Stimulated activated CD8-positive, alpha-beta memory T cell treated with anti-CD3 and anti-CD28 coated beads, Interleukin-4, amount 100 ng/mL, for 1 hour (primary cell): ENCODE measurements around the gene GC.
"Not testable (repeated sequence)": the region's sequence is repeated elsewhere in the genome, so short reads cannot be mapped to it uniquely, and the experiment has no call there.

ENCODE experiments used
- DNase-seq, 2 donors: peaks; one replicate each; pipeline ENCODE4 v3.0.0-alpha.2; 2020; ENCODE audit warnings: low read depth in 2 of 2, low spot score in 1 of 2

The GC gene

DNA sequence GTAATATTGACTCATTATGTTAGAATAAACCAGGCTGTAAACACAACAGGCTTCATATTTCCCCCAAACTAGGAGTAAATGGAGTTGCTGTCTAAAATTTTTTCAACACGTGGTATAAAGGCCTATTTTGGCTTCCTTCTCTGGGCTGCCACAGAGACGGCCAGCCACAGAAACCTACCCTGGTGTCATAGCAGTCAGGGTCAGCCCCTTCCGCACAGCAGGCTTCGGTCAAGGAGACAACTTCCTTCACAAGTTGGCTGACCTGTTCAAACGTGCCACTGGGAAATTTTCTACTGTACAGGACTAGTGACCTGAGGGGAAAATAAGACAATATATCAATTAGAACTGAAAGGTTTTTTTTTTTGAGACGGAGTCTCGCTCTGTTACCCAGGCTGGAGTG, 15.8 kb downstream of the GC start:
- no peak for DNase-seq

GRCh38 chr4:71765821-71766383, 18.0 kb downstream of the GC start:
- DNase-seq = no peak

DNA sequence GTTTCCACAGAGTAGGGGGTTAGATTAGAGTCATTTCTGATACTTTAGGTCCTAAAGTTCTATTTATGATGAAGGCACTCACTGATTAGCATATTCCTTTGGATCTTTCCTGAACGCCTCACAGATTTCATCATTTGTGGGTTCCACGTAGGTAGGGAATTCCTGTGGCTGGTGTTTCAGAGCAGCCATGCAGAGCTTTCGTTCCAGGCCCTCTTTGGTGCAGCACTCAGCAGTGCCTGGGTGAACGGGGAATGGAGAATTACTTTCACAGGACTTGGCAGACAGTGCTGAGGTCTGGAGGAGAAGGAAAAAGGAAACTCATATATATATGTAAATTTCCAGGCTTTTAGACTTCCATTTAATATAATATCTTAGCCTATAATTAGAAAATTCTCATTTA, 18.5 kb downstream of the GC start:
- DNase-seq = no peak

DNA sequence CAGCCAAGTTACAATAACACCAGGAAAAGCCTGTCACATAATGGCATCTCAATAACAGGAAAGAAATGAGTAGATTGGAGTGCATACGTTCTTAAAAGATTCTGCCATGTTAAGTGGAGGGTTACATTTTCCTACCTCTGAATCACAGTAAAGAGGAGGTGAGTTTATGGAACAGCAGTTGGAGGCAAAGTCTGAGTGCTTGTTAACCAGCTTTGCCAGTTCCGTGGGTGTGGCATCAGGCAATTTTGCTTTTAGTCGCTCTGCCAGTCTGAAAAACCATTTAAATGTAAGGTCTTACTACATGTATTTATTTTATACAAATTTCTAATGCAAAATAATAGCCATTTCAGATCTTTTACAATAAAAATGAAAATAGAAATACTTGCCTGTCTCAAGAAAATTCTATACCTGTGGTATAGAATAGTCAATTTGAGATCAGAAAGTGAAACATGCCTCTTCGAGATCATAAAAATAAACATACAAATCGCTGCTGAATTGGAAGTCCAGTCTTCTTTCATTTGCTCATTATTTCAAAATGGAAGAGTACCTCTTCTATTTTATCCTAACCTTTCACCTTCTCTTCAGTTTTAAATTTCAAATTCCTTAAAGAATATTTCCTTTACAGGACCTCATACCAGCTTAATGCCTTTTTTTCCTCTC, 31.4 kb downstream of the GC start:
- DNase-seq = no peak

DNA sequence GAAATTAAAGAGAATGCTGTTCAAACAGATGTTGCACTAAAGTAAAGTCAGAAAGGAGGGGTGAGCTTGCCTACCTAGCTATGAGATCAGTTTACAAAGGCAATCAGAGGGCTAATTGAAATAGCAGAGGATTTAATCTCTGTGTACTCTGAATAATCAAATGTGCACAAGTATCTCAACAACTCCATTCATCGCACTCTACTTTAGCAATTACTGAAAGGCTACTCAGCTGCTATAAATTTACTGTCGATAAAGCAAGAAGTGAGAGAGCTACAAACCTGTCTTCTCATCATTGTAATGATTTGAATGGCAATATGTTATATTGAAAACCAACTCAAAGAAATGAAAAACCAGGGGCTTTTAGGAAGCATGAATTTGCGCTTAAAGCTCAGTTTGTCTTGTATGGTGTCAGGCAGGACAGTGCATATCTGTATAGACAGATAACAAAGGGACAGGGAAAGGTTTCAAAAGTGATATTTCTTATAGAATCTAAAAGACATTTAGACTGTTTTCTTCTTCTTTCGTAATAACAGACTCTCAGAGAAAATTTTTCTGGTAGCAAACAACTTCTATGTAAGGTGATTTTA, 34.8 kb downstream of the GC start:
- no peak for DNase-seq

DNA sequence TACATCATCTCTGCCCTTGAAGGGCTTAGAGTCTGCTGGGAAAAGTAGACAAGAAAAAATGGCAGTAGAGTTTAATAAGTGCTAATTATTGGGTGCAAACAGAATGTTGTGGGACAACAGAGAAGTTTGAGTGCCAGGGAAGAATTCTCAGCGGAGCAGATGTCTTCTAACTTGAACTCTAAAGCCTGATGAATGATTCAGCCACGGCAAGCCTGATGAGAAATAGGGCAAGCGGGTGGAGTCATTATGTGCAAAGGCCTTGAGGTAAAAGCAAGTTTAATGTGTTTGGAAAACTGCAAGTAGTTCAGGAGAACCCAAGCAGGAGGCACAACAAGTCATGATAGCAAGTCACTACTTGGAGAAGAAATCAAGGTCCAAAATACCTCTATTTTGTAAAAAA, 37.5 kb downstream of the GC start:
- no peak for DNase-seq

GRCh38 chr4:71738782-71739181, 45.1 kb downstream of the GC start:
- not testable (repeated sequence) for DNase-seq

DNA sequence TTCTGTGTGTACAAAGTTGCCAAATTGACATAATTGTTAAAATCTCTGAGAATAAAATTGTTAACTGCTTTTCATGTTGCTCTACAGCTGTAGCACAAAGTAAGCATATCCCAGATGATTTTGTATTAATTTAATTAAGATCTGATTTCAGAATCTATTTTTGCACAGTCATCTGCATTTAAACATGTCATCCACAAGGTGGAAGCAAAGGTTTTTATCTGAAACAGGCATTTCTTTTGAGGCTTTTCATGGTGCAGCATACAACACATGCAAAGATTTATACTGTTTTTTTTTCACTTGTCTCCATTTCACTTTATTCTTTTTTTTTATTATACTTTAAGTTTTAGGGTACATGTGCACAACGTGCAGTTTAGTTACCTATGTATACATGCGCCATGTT, 51.2 kb downstream of the GC start:
- DNase-seq = no peak

GRCh38 chr4:71732066-71732465, 51.8 kb downstream of the GC start:
- no peak for DNase-seq

- DNase-seq = no peak
Observed at GRCh38 chr4:71729856-71730255, 54.0 kb downstream of the GC start.

DNA sequence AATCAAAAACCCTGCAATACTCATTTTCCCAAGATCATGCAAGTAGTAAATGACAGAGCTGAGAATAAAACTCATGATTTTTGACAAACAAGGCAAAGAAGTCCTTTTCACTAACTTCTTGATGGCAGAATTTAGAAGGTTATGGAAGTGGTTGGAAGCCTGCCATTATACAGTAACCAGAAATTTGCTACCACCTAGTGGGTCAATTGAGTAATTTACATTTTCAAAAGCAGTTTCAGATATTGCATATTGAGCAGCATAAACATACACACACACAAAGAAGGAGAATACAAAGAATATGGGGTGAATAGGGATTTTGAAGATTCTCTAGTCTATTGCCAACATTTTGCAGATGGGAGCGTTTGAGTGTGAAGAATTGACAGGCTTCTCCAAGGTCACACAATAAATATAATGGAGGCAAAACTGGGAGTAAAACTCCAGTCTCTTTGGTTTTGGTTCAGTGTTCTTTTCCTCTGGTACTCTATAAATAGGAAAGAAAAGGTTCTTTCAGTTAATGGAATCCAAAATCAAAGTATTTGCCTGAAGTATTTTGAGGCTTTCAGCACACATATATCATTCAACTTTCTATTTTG, 70.2 kb downstream of the GC start:
- no peak for DNase-seq

GRCh38 chr4:71711985-71712348, 71.9 kb downstream of the GC start:
- no peak for DNase-seq

DNA sequence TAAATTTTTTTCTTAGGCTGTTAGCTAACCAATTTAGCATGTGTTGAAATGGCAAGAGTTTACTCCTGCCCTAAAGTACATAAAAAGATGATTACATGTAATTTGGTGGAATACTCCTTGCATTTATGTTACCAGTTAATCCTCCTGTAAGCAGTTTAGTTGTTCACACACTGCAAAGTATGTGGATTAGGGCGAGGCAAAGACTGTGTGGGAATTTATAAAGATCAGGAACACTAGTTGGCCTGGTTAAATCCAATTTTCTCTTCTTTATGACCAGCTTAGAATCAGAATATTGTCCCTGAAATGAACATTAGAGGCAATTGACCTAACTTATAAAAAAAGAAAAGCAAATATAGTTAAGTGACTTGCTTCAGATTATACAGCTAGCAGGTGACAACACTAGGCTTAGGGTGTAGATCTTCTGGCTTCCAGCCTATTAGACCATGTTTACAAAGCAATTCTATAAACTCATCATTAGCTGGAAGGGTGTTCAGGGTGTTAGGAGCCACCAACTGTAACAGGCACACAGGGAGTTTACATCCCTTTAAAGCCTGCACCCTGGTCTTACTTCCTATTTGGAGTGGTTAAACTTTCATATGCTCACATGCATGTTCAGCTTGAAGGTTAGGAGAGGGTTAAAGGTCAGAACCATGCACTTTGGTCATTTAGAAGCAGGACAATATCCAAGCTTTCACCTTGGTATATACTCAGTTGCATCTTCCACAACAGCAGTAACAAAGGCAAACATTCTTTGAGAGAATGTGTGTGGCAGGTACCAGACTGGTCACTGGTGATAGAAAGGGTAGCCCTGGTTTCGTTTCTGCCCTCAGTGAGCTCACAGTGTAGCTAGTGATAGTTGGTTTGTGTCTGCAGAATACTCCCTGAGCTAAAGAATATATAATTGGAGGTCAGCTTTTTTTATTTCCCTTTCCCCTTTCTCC, 72.6 kb downstream of the GC start:
- DNase-seq = no peak

DNA sequence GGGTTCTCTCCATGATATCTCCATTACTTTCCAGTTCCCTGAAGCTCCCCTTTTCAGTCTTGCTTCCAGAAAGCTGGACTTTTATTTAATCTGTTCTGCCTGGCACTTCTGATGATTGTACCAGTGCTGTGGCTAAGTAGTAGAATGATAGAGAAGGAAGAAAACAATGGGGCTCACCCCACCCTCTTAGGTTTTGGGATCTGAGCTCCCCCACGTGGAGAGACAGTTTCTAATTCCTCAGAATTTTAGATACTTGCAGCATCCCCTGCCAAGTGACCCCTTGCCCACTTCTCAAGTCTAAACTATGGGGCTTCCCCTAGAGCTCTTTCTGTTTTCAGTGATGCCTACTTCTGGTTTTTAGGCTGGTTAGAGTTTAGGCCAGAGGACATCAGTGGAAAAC, 73.9 kb downstream of the GC start:
- DNase-seq = no peak

GRCh38 chr4:71698141-71698540, 85.7 kb downstream of the GC start:
- no peak for DNase-seq

GRCh38 chr4:71697031-71697430, 86.8 kb downstream of the GC start:
- no peak for DNase-seq

DNA sequence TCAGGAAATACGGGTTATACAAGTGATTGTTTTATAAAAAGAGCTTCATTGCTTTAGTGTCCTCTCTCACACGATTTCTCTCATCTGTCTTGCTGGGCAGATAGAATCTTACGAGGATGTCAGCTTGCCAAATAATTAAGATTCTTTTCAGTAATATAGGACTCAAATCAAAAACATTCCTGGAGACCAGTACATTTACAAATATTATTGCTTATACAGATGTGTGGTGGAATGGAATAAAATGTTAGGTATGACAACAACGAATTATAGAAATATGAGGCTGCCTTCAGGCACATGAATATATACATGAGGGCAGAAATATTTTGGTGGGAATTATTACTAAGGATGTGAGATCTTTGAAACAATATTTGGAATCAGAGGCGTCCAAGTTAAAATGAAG, 88.9 kb downstream of the GC start:
- no peak for DNase-seq

DNA sequence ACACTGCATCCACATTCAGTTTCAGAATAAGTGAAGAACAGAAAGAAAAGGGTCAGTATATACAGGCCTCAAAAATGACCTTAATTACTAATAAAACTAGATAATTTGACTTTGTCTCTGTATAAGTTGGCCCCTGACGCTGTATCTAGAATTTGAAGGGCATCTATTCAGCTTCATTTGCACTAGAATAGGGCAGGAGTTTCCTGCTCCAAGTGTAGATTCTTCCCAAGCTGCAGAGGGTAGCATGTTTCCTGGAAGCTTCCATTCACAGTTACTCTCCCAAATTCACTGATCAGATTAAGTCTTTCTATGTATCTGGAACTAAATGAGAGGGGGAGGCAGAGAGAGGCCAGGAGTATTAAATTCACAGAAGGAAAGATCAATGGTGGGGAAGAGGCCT, 90.9 kb downstream of the GC start:
- DNase-seq = no peak

GRCh38 chr4:71692198-71692597, 91.7 kb downstream of the GC start:
- DNase-seq = no peak
